NB4 (cell line): ENCODE measurements around the gene CLEC2B.
A peak's percentile ranks its signal among the peaks of the same experiment; 100 is the strongest.

ENCODE experiments used
- DNase-seq: peaks from one replicate; pipeline ENCODE4 v3.0.0; 2010; ENCODE audit warnings: low read depth
- H3K4me3 ChIP-seq: one replicate; pipeline ENCODE4 v1.5.1; 2011; ENCODE audit warnings: mild to moderate bottlenecking, low read depth, low read length, moderate library complexity
- CTCF ChIP-seq: IDR thresholded peaks from one replicate; pipeline ENCODE4 v1.5.1; 2012; ENCODE audit warnings: low read depth, low read length
- MAX ChIP-seq: IDR thresholded peaks from 2 replicates; pipeline ENCODE4 v1.6.1; 2011; ENCODE audit warnings: low read depth, low read length
- MYC ChIP-seq: IDR thresholded peaks from 2 replicates; pipeline ENCODE4 v1.6.1; 2011; ENCODE audit warnings: low read depth, low read length
- POLR2A ChIP-seq: IDR thresholded peaks from 2 replicates; pipeline ENCODE4 v1.6.1; 2011; ENCODE audit warnings: mild to moderate bottlenecking; ENCODE audit not compliant: insufficient read length; ENCODE audit errors: extremely low read depth

CLEC2B gene

GRCh38 chr12:9869307-9870161, at the start of gene CLEC2B:
CLEC2B (minus strand) TSS chr12:9869354.
- H3K4me3 ChIP-seq: peak within 1 kb of the TSS; percentile 91
- TF ChIP-seq POLR2A: peak; percentile 15
- peak; percentile 42; the same call in 1 of the 2 replicates for TF ChIP-seq MYC
- 0 out of 2 replicates have a peak, but pooled peaks have one; percentile 29 for TF ChIP-seq MAX
- TF ChIP-seq CTCF: no peak
- peak; percentile 63 for DNase-seq

GRCh38 chr12:9911708-9912107, 42.6 kb upstream of the CLEC2B start:
- DNase-seq: no peak
- TF ChIP-seq CTCF: no peak
- TF ChIP-seq POLR2A: no peak
- TF ChIP-seq MYC: no peak
- TF ChIP-seq MAX: no peak
- no peak overlapping the region for H3K4me3 ChIP-seq

GRCh38 chr12:9910716-9911421, 41.7 kb upstream of the CLEC2B start:
- H3K4me3 ChIP-seq: no peak overlapping the region
- TF ChIP-seq CTCF (no peak), POLR2A (no peak), MYC (no peak), MAX (no peak)
- DNase-seq: no peak

- DNase-seq: no peak
- no peak for TF ChIP-seq MAX
- TF ChIP-seq MYC: no peak
- TF ChIP-seq CTCF: no peak
- TF ChIP-seq POLR2A: no peak
- H3K4me3 ChIP-seq: no peak overlapping the region
Measured at GRCh38 chr12:9909724-9910123, 40.6 kb upstream of the CLEC2B start.

GRCh38 chr12:9908350-9908749, 39.2 kb upstream of the CLEC2B start:
- no peak overlapping the region for H3K4me3 ChIP-seq
- no peak for TF ChIP-seq POLR2A
- no peak for DNase-seq

GRCh38 chr12:9907769-9908168, 38.6 kb upstream of the CLEC2B start:
- TF ChIP-seq MYC (no peak), POLR2A (no peak), MAX (no peak), CTCF (no peak)
- H3K4me3 ChIP-seq: no peak overlapping the region
- no peak for DNase-seq
